Activated CD8-positive, alpha-beta memory T cell treated with anti-CD3 and anti-CD28 coated beads for 36 hours (primary cell): ENCODE results near the gene PSMC5. TPM values are rescaled to one million over a fixed set of nuclear protein-coding genes. Genes with fewer than 3 reads are reported as not detected.

Experiments
- CTCF ChIA-PET: fragments of 350-600 bp; sonication (Branson Sonifier 250); formaldehyde crosslinking; loops from one replicate; lab custom pipeline; 2021; ENCODE audit warnings: antibody characterized with exemption; lab: Charles Lee
- POLR2A ChIA-PET: fragments of 350-600 bp; sonication (Branson Sonifier 250); formaldehyde crosslinking; loops from one replicate; lab custom pipeline; 2021; ENCODE audit warnings: antibody characterized with exemption; lab: Charles Lee
- total RNA-seq, 2 experiments: library from RNA; stranded (reverse); gene quantifications; one replicate each; pipeline ENCODE4 v1.2.3, GENCODE V29; 2021

Gene PSMC5
- 100 to 1,000 TPM; 192 to 199 TPM for total RNA-seq

- CTCF ChIA-PET: interaction anchor here (1.5 kb wide), 1 partner anchor 13 kb away, joined by 4 read pairs; no protein-coding TSS in a partner anchor
- POLR2A ChIA-PET: interaction anchor here (0.6 to 3.5 kb wide), 5 partner anchors 13 to 127 kb away, joined by 3 to 18 read pairs (median 3); partner anchors contain the start of genes CCDC47, DDX42 and LIMD2
Measured at GRCh38 chr17:63827002-63827800, at the start of gene PSMC5, which contains the start of gene FTSJ3. PSMC5 (plus strand) TSS chr17:63827431; CDS start chr17:63827491, 60 bp downstream. FTSJ3 (minus strand) TSS chr17:63827663; CDS start chr17:63826902, 761 bp downstream.

GRCh38 chr17:63780507-63780906 is 46.7 kb upstream of the PSMC5 start:
- CTCF ChIA-PET: no interaction called here
- POLR2A ChIA-PET: no interaction called here

- POLR2A ChIA-PET: no interaction called here
- CTCF ChIA-PET: interaction anchor here (1.1 kb wide), 1 partner anchor 13 kb away, joined by 3 read pairs; no protein-coding TSS in a partner anchor
Measured at GRCh38 chr17:63780928-63781327, 46.3 kb upstream of the PSMC5 start.

GRCh38 chr17:63783522-63783921 is 43.7 kb upstream of the PSMC5 start:
- CTCF ChIA-PET: interaction anchor here (0.6 kb wide), 1 partner anchor 52 kb away, joined by 3 read pairs; no protein-coding TSS in a partner anchor
- POLR2A ChIA-PET: interaction anchor here (0.6 kb wide), 1 partner anchor 169 kb away, joined by 3 read pairs; no protein-coding TSS in a partner anchor

GRCh38 chr17:63785556-63785955 is 41.7 kb upstream of the PSMC5 start:
- CTCF ChIA-PET: no interaction called here
- POLR2A ChIA-PET: no interaction called here

- POLR2A ChIA-PET: no interaction called here
- CTCF ChIA-PET: interaction anchor here (1.0 kb wide), 1 partner anchor 11 kb away, joined by 3 read pairs; no protein-coding TSS in a partner anchor
Measured at GRCh38 chr17:63786117-63786516, 41.1 kb upstream of the PSMC5 start.

GRCh38 chr17:63786971-63787711 is 40.1 kb upstream of the PSMC5 start:
- CTCF ChIA-PET: interaction anchor here (1.0 kb wide), 1 partner anchor 12 kb away, joined by 3 read pairs; no protein-coding TSS in a partner anchor
- POLR2A ChIA-PET: no interaction called here

- POLR2A ChIA-PET: interaction anchor here (0.8 kb wide), 1 partner anchor 37 kb away, joined by 3 read pairs; the partner anchor contains the start of gene PSMC5
- CTCF ChIA-PET: no interaction called here
Measured at GRCh38 chr17:63790057-63790456, 37.2 kb upstream of the PSMC5 start.

GRCh38 chr17:63792055-63792729 is 35.0 kb upstream of the PSMC5 start:
- ChIA-PET POLR2A (no interaction called here), CTCF (no interaction called here)

GRCh38 chr17:63796375-63796774 is 30.9 kb upstream of the PSMC5 start:
- CTCF ChIA-PET: interaction anchor here (0.6 to 1.3 kb wide), 2 partner anchors 53 to 123 kb away, joined by 3 read pairs; no protein-coding TSS in a partner anchor
- POLR2A ChIA-PET: interaction anchor here (0.5 kb wide), 1 partner anchor 41 kb away, joined by 4 read pairs; no protein-coding TSS in a partner anchor

- POLR2A ChIA-PET: no interaction called here
- CTCF ChIA-PET: interaction anchor here (1.3 kb wide), 1 partner anchor 16 kb away, joined by 3 read pairs; no protein-coding TSS in a partner anchor
Measured at GRCh38 chr17:63798572-63799106, 28.6 kb upstream of the PSMC5 start.

GRCh38 chr17:63800783-63801182 is 26.4 kb upstream of the PSMC5 start:
- ChIA-PET CTCF (no interaction called here), POLR2A (no interaction called here)

GRCh38 chr17:63804328-63804727 is 22.9 kb upstream of the PSMC5 start:
- POLR2A ChIA-PET: interaction anchor here (0.8 kb wide), 1 partner anchor 50 kb away, joined by 3 read pairs; no protein-coding TSS in a partner anchor
- CTCF ChIA-PET: no interaction called here

- CTCF ChIA-PET: no interaction called here
- POLR2A ChIA-PET: no interaction called here
Measured at GRCh38 chr17:63805591-63805990, 21.6 kb upstream of the PSMC5 start.

- ChIA-PET POLR2A (interaction anchor here (0.6 kb wide), 1 partner anchor 14 kb away, joined by 4 read pairs; no protein-coding TSS in a partner anchor), CTCF (interaction anchor here (1.9 kb wide), 1 partner anchor 23 kb away, joined by 4 read pairs; no protein-coding TSS in a partner anchor)
Measured at GRCh38 chr17:63809970-63810369, 17.3 kb upstream of the PSMC5 start.

GRCh38 chr17:63816123-63816522 is 11.1 kb upstream of the PSMC5 start:
- ChIA-PET POLR2A (no interaction called here), CTCF (no interaction called here)

- CTCF ChIA-PET: no interaction called here
- POLR2A ChIA-PET: interaction anchor here (1.9 kb wide), 1 partner anchor 14 kb away, joined by 6 read pairs; no protein-coding TSS in a partner anchor
Measured at GRCh38 chr17:63816669-63817068, 10.6 kb upstream of the PSMC5 start.

- CTCF ChIA-PET: interaction anchor here (1.6 kb wide), 1 partner anchor 17 kb away, joined by 7 read pairs; no protein-coding TSS in a partner anchor
- POLR2A ChIA-PET: interaction anchor here (0.6 to 1.9 kb wide), 2 partner anchors 13 to 44 kb away, joined by 3 to 6 read pairs; partner anchors contain the start of gene DDX42
Measured at GRCh38 chr17:63817736-63818385, 9.4 kb upstream of the PSMC5 start.
